DND-41 (cell line): ENCODE data around the gene TNRC6B.

ENCODE experiments used
- ATAC-seq: fragments of 200-7000 bp; cut with Tn5 transposase; 3 replicates; pipeline ENCODE4 v1.9.1; 2021; ENCODE audit warnings: low read depth; ENCODE audit not compliant: insufficient read depth
- DNase-seq: peaks from one replicate; pipeline ENCODE4 v3.0.0-alpha.2; 2020
- H2AFZ ChIP-seq: 2 replicates; pipeline ENCODE4 v1.6.0; 2012; ENCODE audit warnings: low read depth, low read length
- H3K27ac ChIP-seq: 2 replicates; pipeline ENCODE4 v1.5.1; 2012; ENCODE audit warnings: low read length, inconsistent platforms
- H3K27me3 ChIP-seq: fragments of 200-600 bp; sonication (generic); 2 replicates; pipeline ENCODE4 v1.6.0; 2012; ENCODE audit warnings: low read length, mild to moderate bottlenecking, inconsistent platforms; ENCODE audit not compliant: insufficient read depth, poor library complexity
- H3K36me3 ChIP-seq: 2 replicates; pipeline ENCODE4 v1.5.1; 2012; ENCODE audit warnings: low read length, inconsistent platforms; ENCODE audit not compliant: insufficient read depth
- H3K4me1 ChIP-seq: 2 replicates; pipeline ENCODE4 v1.5.1; 2012; ENCODE audit warnings: mild to moderate bottlenecking, low read length; ENCODE audit not compliant: insufficient read depth
- H3K4me2 ChIP-seq: 2 replicates; pipeline ENCODE4 v1.6.0; 2012; ENCODE audit warnings: mild to moderate bottlenecking, moderate library complexity, low read length, inconsistent platforms; ENCODE audit not compliant: insufficient read depth
- H3K4me3 ChIP-seq, 2 experiments: fragments of 200-600 bp in 1 of 2; shearing (Covaris generic) in 1 of 2; 2 replicates each; pipeline ENCODE4 v1.5.1; 2012 to 2016; ENCODE audit warnings: inconsistent platforms in 2 of 2, low read length in 2 of 2, mild to moderate bottlenecking in 2 of 2, low read depth in 1 of 2, moderate library complexity in 1 of 2
- H3K79me2 ChIP-seq: 2 replicates; pipeline ENCODE4 v1.6.0; 2012; ENCODE audit warnings: low read length, inconsistent platforms; ENCODE audit not compliant: insufficient read depth
- H3K9ac ChIP-seq: 2 replicates; pipeline ENCODE4 v1.6.0; 2012; ENCODE audit warnings: low read depth, mild to moderate bottlenecking, inconsistent platforms, low read length, moderate library complexity
- H3K9me3 ChIP-seq: 2 replicates; pipeline ENCODE4 v1.5.1; 2012; ENCODE audit warnings: low read length, moderate library complexity, mild to moderate bottlenecking, inconsistent platforms; ENCODE audit not compliant: insufficient read depth, severe bottlenecking
- H4K20me1 ChIP-seq: 2 replicates; pipeline ENCODE4 v1.6.0; 2012; ENCODE audit warnings: low read length; ENCODE audit not compliant: insufficient read depth
- CTCF ChIP-seq: IDR thresholded peaks from 2 replicates; pipeline ENCODE4 v1.5.1; 2012; ENCODE audit warnings: borderline replicate concordance, low read length, moderate library complexity, mild to moderate bottlenecking; ENCODE audit not compliant: poor library complexity, severe bottlenecking; ENCODE audit errors: extremely low read depth
- EZH2 ChIP-seq: IDR thresholded peaks from 3 replicates; pipeline ENCODE4 v1.6.1; 2012; ENCODE audit warnings: borderline replicate concordance, low read depth, mild to moderate bottlenecking, moderate library complexity, low read length, inconsistent platforms; ENCODE audit not compliant: severe bottlenecking

Gene TNRC6B

GRCh38 chr22:40252146-40252545 lies 74.4 kb downstream of the TNRC6B start:
- H3K9me3 ChIP-seq, result no peaks in the 10 kb centered on the region
- H3K79me2 ChIP-seq, result peaks cover 63% of the 10 kb centered on the region
- no peak for DNase-seq
- H3K4me1 ChIP-seq, result no peaks in the 10 kb centered on the region
- no peak for TF ChIP-seq EZH2
- no peak for TF ChIP-seq CTCF
- no peak for ATAC-seq
- H3K27me3 ChIP-seq, result no peaks in the 10 kb centered on the region
- H3K4me2 ChIP-seq, result no peak overlapping the region
- H4K20me1 ChIP-seq, result peaks cover 19% of the 10 kb centered on the region
- H2AFZ ChIP-seq, result no peak overlapping the region
- H3K27ac ChIP-seq, result no peak overlapping the region
- no peak overlapping the region for H3K4me3 ChIP-seq
- no peak overlapping the region for H3K9ac ChIP-seq
- peaks cover 40% of the 10 kb centered on the region for H3K36me3 ChIP-seq

GRCh38 chr22:40256516-40256915 lies 78.8 kb downstream of the TNRC6B start:
- Histone ChIP-seq H3K27ac (no peak overlapping the region), H3K4me2 (no peak overlapping the region), H3K9me3 (no peaks in the 10 kb centered on the region), H3K27me3 (no peaks in the 10 kb centered on the region), H2AFZ (no peak overlapping the region), H3K4me3 (no peak overlapping the region), H3K4me1 (no peaks in the 10 kb centered on the region), H3K36me3 (peaks cover 50% of the 10 kb centered on the region), H3K9ac (no peak overlapping the region), H3K79me2 (peaks cover 56% of the 10 kb centered on the region), H4K20me1 (peaks cover 5% of the 10 kb centered on the region; the same call in 1 of the 2 replicates)
- DNase-seq, result no peak
- ATAC-seq, result no peak
- no peak for TF ChIP-seq CTCF
- no peak for TF ChIP-seq EZH2

GRCh38 chr22:40258017-40258416 lies 80.3 kb downstream of the TNRC6B start:
- TF ChIP-seq EZH2 (no peak), CTCF (no peak)
- H3K27me3 ChIP-seq, result no peaks in the 10 kb centered on the region
- H3K4me2 ChIP-seq, result no peak overlapping the region
- peaks cover 10% of the 10 kb centered on the region; the same call in 1 of the 2 replicates for H4K20me1 ChIP-seq
- ATAC-seq (no peak), DNase-seq (no peak)
- H3K79me2 ChIP-seq, result peaks cover 55% of the 10 kb centered on the region
- no peak overlapping the region for H2AFZ ChIP-seq
- H3K4me1 ChIP-seq, result no peaks in the 10 kb centered on the region
- H3K4me3 ChIP-seq, result no peak overlapping the region
- no peak overlapping the region for H3K9ac ChIP-seq
- no peak overlapping the region for H3K27ac ChIP-seq
- no peaks in the 10 kb centered on the region for H3K9me3 ChIP-seq
- H3K36me3 ChIP-seq, result peaks cover 51% of the 10 kb centered on the region

GRCh38 chr22:40258501-40258915 lies 80.8 kb downstream of the TNRC6B start:
- Histone ChIP-seq H3K27me3 (no peaks in the 10 kb centered on the region), H3K9me3 (no peaks in the 10 kb centered on the region), H3K4me1 (no peaks in the 10 kb centered on the region), H3K79me2 (peaks cover 52% of the 10 kb centered on the region), H4K20me1 (peaks cover 9% of the 10 kb centered on the region; the same call in 1 of the 2 replicates), H3K36me3 (peaks cover 55% of the 10 kb centered on the region), H3K4me3 (no peak overlapping the region), H3K4me2 (no peak overlapping the region), H2AFZ (no peak overlapping the region), H3K27ac (no peak overlapping the region), H3K9ac (no peak overlapping the region)
- DNase-seq, result no peak
- TF ChIP-seq EZH2 (no peak), CTCF (no peak)
- no peak for ATAC-seq
